Mucosa of descending colon (tissue), 3 donors: ENCODE results near the gene ENTPD2. TPM values are rescaled to one million over a fixed set of nuclear protein-coding genes. Genes with fewer than 3 reads are reported as not detected.
A peak's percentile ranks its signal among the peaks of the same experiment; 100 is the strongest.

Experiments
- ATAC-seq: fragments of 200-7000 bp; cut with Tn5 transposase; one replicate; pipeline ENCODE4 v1.9.1; 2020; ENCODE audit warnings: mild to moderate bottlenecking, moderate library complexity
- DNase-seq, 3 donors: peaks; one replicate each; pipeline ENCODE4 v3.0.0-alpha.2; 2020
- H3K36me3 ChIP-seq: fragments of 200-600 bp; one replicate; pipeline ENCODE4 v1.8.0; 2021; ENCODE audit warnings: low read depth, mild to moderate bottlenecking
- H3K4me1 ChIP-seq: fragments of 200-600 bp; one replicate; pipeline ENCODE4 v1.8.0; 2021; ENCODE audit warnings: low read depth, mild to moderate bottlenecking
- H3K4me3 ChIP-seq: fragments of 200-600 bp; one replicate; pipeline ENCODE4 v1.8.0; 2021; ENCODE audit warnings: mild to moderate bottlenecking
- H3K9me3 ChIP-seq: fragments of 200-600 bp; one replicate; pipeline ENCODE4 v1.8.0; 2021; ENCODE audit warnings: mild to moderate bottlenecking
- CTCF ChIP-seq: fragments of 200-600 bp; IDR thresholded peaks from one replicate; pipeline ENCODE4 v1.8.0; 2022; ENCODE audit warnings: antibody characterized with exemption, mild to moderate bottlenecking
- intact Hi-C, 2 donors: fragments of 100-400 bp; cut with DNase I in 1 of 2; cut with micrococcal nuclease in 1 of 2; formaldehyde crosslinking; loops; one replicate each; pipeline versions ENCODE4 v1.11.0 to v1.11.1; 2022; cut with DNase I, micrococcal nuclease
- total RNA-seq, 3 donors: library from RNA; stranded (reverse); fragmentation: NEBNext Ultra II Directional in 2 of 3; extraction: Animal tissue kit (Norgen Biotek cat#: 25700) in 2 of 3; gene quantifications; one replicate each; pipeline versions ENCODE4 v1.2.1 to v1.2.4, GENCODE V29; 2021 to 2023
- donor health status: DM: no; HTN: no; CAD: no; lungs with moderate emphysema.
- donor health status: DM: no; HTN: no; CAD: no.
- donor health status: DM: no; HTN: yes; CAD: no.

The ENTPD2 gene
- total RNA-seq, 3 donors from 2014 or later: 7.7 to 26.8 (median 10.7) TPM

- H3K9me3 ChIP-seq: no peaks in the 10 kb centered on the region
- DNase-seq (no peak), ATAC-seq (no peak)
- no peaks in the 10 kb centered on the region for H3K4me1 ChIP-seq
- intact Hi-C loops: no loop called here
- no peak overlapping the region for H3K4me3 ChIP-seq
- TF ChIP-seq CTCF: no peak
- H3K36me3 ChIP-seq: peaks cover 5% of the 10 kb centered on the region
Measured at GRCh38 chr9:137096785-137097546, 43.1 kb upstream of the ENTPD2 start.

- no peak for TF ChIP-seq CTCF
- intact Hi-C loops: no loop called here
- ATAC-seq (peak; percentile 90), DNase-seq (peak; percentile 57 to 75 (median 66))
- Histone ChIP-seq H3K36me3 (no peaks in the 10 kb centered on the region), H3K4me3 (no peak overlapping the region), H3K9me3 (no peaks in the 10 kb centered on the region), H3K4me1 (no peaks in the 10 kb centered on the region)
Measured at GRCh38 chr9:137095664-137096517, 42.0 kb upstream of the ENTPD2 start.

- intact Hi-C loops: no loop called here
- DNase-seq: peak in 1 of 3 donors; percentile 44
- no peak for TF ChIP-seq CTCF
Measured at GRCh38 chr9:137089232-137089947, 35.5 kb upstream of the ENTPD2 start.

GRCh38 chr9:137088121-137088520 lies 34.3 kb upstream of the ENTPD2 start:
- DNase-seq (no peak), ATAC-seq (no peak)
- Histone ChIP-seq H3K9me3 (no peaks in the 10 kb centered on the region), H3K4me1 (peaks cover 21% of the 10 kb centered on the region), H3K4me3 (no peak overlapping the region), H3K36me3 (peaks cover 5% of the 10 kb centered on the region)
- no peak for TF ChIP-seq CTCF
- intact Hi-C loops: no loop called here

More at GRCh38 chr9:137089232-137089947, 35.5 kb upstream of the ENTPD2 start:
- H3K36me3 ChIP-seq: peaks cover 5% of the 10 kb centered on the region
- peaks cover 21% of the 10 kb centered on the region for H3K4me1 ChIP-seq
- H3K4me3 ChIP-seq: no peak overlapping the region
- no peaks in the 10 kb centered on the region for H3K9me3 ChIP-seq
- no peak for ATAC-seq

GRCh38 chr9:137087409-137087925 lies 33.6 kb upstream of the ENTPD2 start:
- H3K4me1 ChIP-seq: peaks cover 21% of the 10 kb centered on the region
- no peak for DNase-seq
- no peak for ATAC-seq
- H3K9me3 ChIP-seq: no peaks in the 10 kb centered on the region
- peak overlapping the region; percentile 56 for H3K4me3 ChIP-seq
- TF ChIP-seq CTCF: no peak
- intact Hi-C loops: no loop called here
- peaks cover 5% of the 10 kb centered on the region for H3K36me3 ChIP-seq
